Right renal pelvis (tissue), 4 donors: ENCODE measurements around the gene TBL1X. TPM values are rescaled to one million over a fixed set of nuclear protein-coding genes. Genes with fewer than 3 reads are reported as not detected.

Experiments
- DNase-seq, 4 donors: peaks; one replicate each; pipeline ENCODE4 v3.0.0-alpha.2; 2013; ENCODE audit warnings: low read depth in 4 of 4, low spot score in 3 of 4, missing footprints in 1 of 4
- polyA plus RNA-seq, 4 donors: library from polyadenylated mRNA; unstranded; fragments of 120-200 nt; gene quantifications; one replicate each; pipeline ENCODE4 v1.2.1, GENCODE V29; 2013; ENCODE audit not compliant: insufficient read length in 4 of 4

TBL1X gene
- polyA plus RNA-seq, 4 donors = 25.1 to 26.8 (median 26.3) TPM

GRCh38 chrX:9690046-9690445 is 225.2 kb downstream of the TBL1X start:
- DNase-seq = no peak

- no peak for DNase-seq
Observed at GRCh38 chrX:9693307-9694001, 228.6 kb downstream of the TBL1X start.

- DNase-seq = no peak
Observed at GRCh38 chrX:9698576-9698975, 233.7 kb downstream of the TBL1X start.

- DNase-seq = no peak
Observed at GRCh38 chrX:9700555-9700954, 235.7 kb downstream of the TBL1X start.

GRCh38 chrX:9701790-9702189 is 236.9 kb downstream of the TBL1X start:
- no peak for DNase-seq

- no peak for DNase-seq
Observed at GRCh38 chrX:9703406-9703805, 238.5 kb downstream of the TBL1X start.

GRCh38 chrX:9704876-9705465 is 240.1 kb downstream of the TBL1X start:
- no peak for DNase-seq

- no peak for DNase-seq
Observed at GRCh38 chrX:9706421-9706820, 241.6 kb downstream of the TBL1X start.

GRCh38 chrX:9707306-9708033 is 242.6 kb downstream of the TBL1X start:
- DNase-seq = no peak

- no peak for DNase-seq
Observed at GRCh38 chrX:9708086-9708485, 243.2 kb downstream of the TBL1X start.

GRCh38 chrX:9708923-9709553 is 244.2 kb downstream of the TBL1X start:
- DNase-seq = peak; percentile 38 to 60 (median 40)

GRCh38 chrX:9710332-9710731 is 245.5 kb downstream of the TBL1X start:
- DNase-seq = no peak

- DNase-seq = no peak
Observed at GRCh38 chrX:9717376-9717775, 252.5 kb downstream of the TBL1X start.

GRCh38 chrX:9724711-9725110 is 259.9 kb downstream of the TBL1X start:
- DNase-seq = no peak

- DNase-seq = no peak
Observed at GRCh38 chrX:9728261-9728660, 263.4 kb downstream of the TBL1X start.

- DNase-seq = no peak
Observed at GRCh38 chrX:9729171-9729885, 264.5 kb downstream of the TBL1X start.

- no peak for DNase-seq
Observed at GRCh38 chrX:9730078-9730477, 265.2 kb downstream of the TBL1X start.

GRCh38 chrX:9730752-9731151 is 265.9 kb downstream of the TBL1X start:
- DNase-seq = no peak

GRCh38 chrX:9737363-9737762 is 272.5 kb downstream of the TBL1X start:
- DNase-seq = no peak

- DNase-seq = peak in 1 of 4 donors; percentile 3
Observed at GRCh38 chrX:9738151-9738550, 273.3 kb downstream of the TBL1X start.

GRCh38 chrX:9739130-9739529 is 274.3 kb downstream of the TBL1X start:
- no peak for DNase-seq
